Right cardiac atrium (tissue), 5 donors: ENCODE measurements around the gene RGS9. TPM values are rescaled to one million over a fixed set of nuclear protein-coding genes. Genes with fewer than 3 reads are reported as not detected.

Experiments used
- ATAC-seq, 2 donors: fragments of 200-7000 bp; cut with Tn5 transposase; one replicate each; pipeline versions ENCODE4 v1.8.0 to v1.9.1; 2020; ENCODE audit warnings: moderate library complexity in 2 of 2, mild to moderate bottlenecking in 1 of 2
- DNase-seq, 3 donors: peaks; one replicate each; pipeline ENCODE4 v3.0.0-alpha.2; 2020
- H3K27ac ChIP-seq: one replicate; pipeline ENCODE4 v1.5.1; 2013; ENCODE audit warnings: mild to moderate bottlenecking, low read length, control low read depth, moderate library complexity
- H3K27me3 ChIP-seq: one replicate; pipeline ENCODE4 v1.6.1; 2013; ENCODE audit not compliant: control insufficient read depth, insufficient read depth
- H3K4me1 ChIP-seq: one replicate; pipeline ENCODE4 v1.6.1; 2013; ENCODE audit warnings: low read length; ENCODE audit not compliant: control insufficient read depth, insufficient read depth
- H3K4me3 ChIP-seq: one replicate; pipeline ENCODE4 v1.5.1; 2013; ENCODE audit warnings: low read length, control low read depth
- H3K9me3 ChIP-seq: one replicate; pipeline ENCODE4 v1.6.1; 2013; ENCODE audit warnings: low read length; ENCODE audit not compliant: control insufficient read depth
- WGBS: extraction: QIAGEN DNeasy Blood & Tissue Kit; methylation state at CpG from one replicate; pipeline ENCODE4 v1.1.7; 2013; 5-methylcytosine and 5-hydroxymethylcytosine counted together
- intact Hi-C, 4 donors: fragments of 100-400 bp; cut with DNase I; formaldehyde crosslinking; loops; one replicate each; pipeline versions ENCODE4 v1.11.0 to v1.14.0; 2022 to 2023
- polyA plus RNA-seq: library from polyadenylated mRNA; stranded (reverse); fragments of 200-250 nt; gene quantifications from one replicate; pipeline ENCODE4 v1.2.3, GENCODE V29; 2013
- total RNA-seq, 4 donors: library from RNA; stranded (reverse); fragmentation: NEBNext Ultra II Directional; extraction: Animal tissue kit (Norgen Biotek cat#: 25700); gene quantifications; one replicate each; pipeline ENCODE4 v1.2.1, GENCODE V29; 2021
- donor health status: healthy with polysubstance abuse.
- donor health status: DM: no; HTN: yes; CAD: no.
- donor health status: DM: no; HTN: no; CAD: no.
- donor health status: DM: no; HTN: yes; CAD: no; lungs with severe emphysema.
- donor health status: DM: yes; HTN: yes; CAD: no.

RGS9 gene
- total and polyA plus RNA-seq, 5 donors = 4.2 to 15.1 (median 7.9) TPM

- H3K9me3 ChIP-seq = no peaks in the 10 kb centered on the region
- no peak overlapping the region for H3K27ac ChIP-seq
- DNase-seq = peak; percentile 88 to 97 (median 96)
- intact Hi-C loops = loop anchor here in 2 of 4 donors (2.0 to 10.0 kb wide), 2 partner anchors 22 to 126 kb away; no protein-coding TSS in a partner anchor
- peak; percentile 95 for ATAC-seq
- H3K4me1 ChIP-seq = no peaks in the 10 kb centered on the region
- 4% methylated on average over 50 of the region's 50 CpGs for WGBS
- peak overlapping the region; percentile 73 for H3K4me3 ChIP-seq
- H3K27me3 ChIP-seq = no peaks in the 10 kb centered on the region
Measured at GRCh38 chr17:65100316-65101140, 36.6 kb upstream of the RGS9 start.

- no peak overlapping the region for H3K4me3 ChIP-seq
- H3K27me3 ChIP-seq = no peaks in the 10 kb centered on the region
- H3K27ac ChIP-seq = no peak overlapping the region
- no peaks in the 10 kb centered on the region for H3K9me3 ChIP-seq
- ATAC-seq (no peak), DNase-seq (no peak)
- H3K4me1 ChIP-seq = peaks cover 2% of the 10 kb centered on the region
- 73% methylated on average over 6 of the region's 6 CpGs for WGBS
- intact Hi-C loops = loop anchor here in 2 of 4 donors (2.0 to 10.0 kb wide), 2 partner anchors 21 to 127 kb away; no protein-coding TSS in a partner anchor
Measured at GRCh38 chr17:65101371-65101770, 35.8 kb upstream of the RGS9 start.

- no peaks in the 10 kb centered on the region for H3K27me3 ChIP-seq
- no peaks in the 10 kb centered on the region for H3K9me3 ChIP-seq
- no peak overlapping the region for H3K27ac ChIP-seq
- 88% methylated on average over 5 of the region's 5 CpGs for WGBS
- DNase-seq (no peak), ATAC-seq (no peak)
- intact Hi-C loops = loop anchor here in 2 of 4 donors (10.0 kb wide), 1 partner anchor 127 kb away; no protein-coding TSS in a partner anchor
- H3K4me3 ChIP-seq = no peak overlapping the region
- H3K4me1 ChIP-seq = peaks cover 3% of the 10 kb centered on the region
Measured at GRCh38 chr17:65102235-65102634, 34.9 kb upstream of the RGS9 start.

GRCh38 chr17:65102788-65103187 lies 34.4 kb upstream of the RGS9 start:
- WGBS = 72% methylated on average over 5 of the region's 5 CpGs
- intact Hi-C loops = loop anchor here in 2 of 4 donors (10.0 kb wide), 1 partner anchor 128 kb away; no protein-coding TSS in a partner anchor
- Histone ChIP-seq H3K4me3 (no peak overlapping the region), H3K4me1 (peaks cover 3% of the 10 kb centered on the region), H3K27me3 (no peaks in the 10 kb centered on the region), H3K27ac (no peak overlapping the region), H3K9me3 (no peaks in the 10 kb centered on the region)
- DNase-seq = no peak
- no peak for ATAC-seq

GRCh38 chr17:65103431-65103830 lies 33.7 kb upstream of the RGS9 start:
- WGBS = 66% methylated on average over 3 of the region's 3 CpGs
- H3K4me3 ChIP-seq = no peak overlapping the region
- DNase-seq (no peak), ATAC-seq (no peak)
- no peak overlapping the region for H3K27ac ChIP-seq
- no peaks in the 10 kb centered on the region for H3K27me3 ChIP-seq
- peaks cover 3% of the 10 kb centered on the region for H3K4me1 ChIP-seq
- intact Hi-C loops = loop anchor here in 2 of 4 donors (10.0 kb wide), 1 partner anchor 129 kb away; no protein-coding TSS in a partner anchor
- H3K9me3 ChIP-seq = no peaks in the 10 kb centered on the region

GRCh38 chr17:65103896-65104295 lies 33.3 kb upstream of the RGS9 start:
- H3K9me3 ChIP-seq = no peaks in the 10 kb centered on the region
- ATAC-seq (no peak), DNase-seq (no peak)
- 84% methylated on average over 5 of the region's 5 CpGs for WGBS
- no peaks in the 10 kb centered on the region for H3K27me3 ChIP-seq
- H3K4me3 ChIP-seq = no peak overlapping the region
- intact Hi-C loops = loop anchor here in 2 of 4 donors (10.0 kb wide), 1 partner anchor 129 kb away; no protein-coding TSS in a partner anchor
- no peak overlapping the region for H3K27ac ChIP-seq
- peaks cover 3% of the 10 kb centered on the region for H3K4me1 ChIP-seq

GRCh38 chr17:65104541-65104940 lies 32.6 kb upstream of the RGS9 start:
- no peak for DNase-seq

GRCh38 chr17:65104973-65105372 lies 32.2 kb upstream of the RGS9 start:
- intact Hi-C loops = loop anchor here in 2 of 4 donors (10.0 kb wide), 1 partner anchor 130 kb away; no protein-coding TSS in a partner anchor
- Histone ChIP-seq H3K27ac (no peak overlapping the region), H3K4me3 (no peak overlapping the region), H3K9me3 (no peaks in the 10 kb centered on the region), H3K4me1 (peaks cover 3% of the 10 kb centered on the region), H3K27me3 (no peaks in the 10 kb centered on the region)
- no peak for ATAC-seq
- DNase-seq = no peak
- WGBS = 58% methylated on average over 6 of the region's 6 CpGs

More at GRCh38 chr17:65104541-65104940, 32.6 kb upstream of the RGS9 start:
- intact Hi-C loops = loop anchor here in 2 of 4 donors (10.0 kb wide), 1 partner anchor 130 kb away; no protein-coding TSS in a partner anchor
- no peak for ATAC-seq
- Histone ChIP-seq H3K27ac (no peak overlapping the region), H3K4me3 (no peak overlapping the region), H3K27me3 (no peaks in the 10 kb centered on the region), H3K9me3 (no peaks in the 10 kb centered on the region), H3K4me1 (peaks cover 3% of the 10 kb centered on the region)

- WGBS = 90% methylated on average over 6 of the region's 6 CpGs
- Histone ChIP-seq H3K27ac (no peak overlapping the region), H3K4me1 (peaks cover 3% of the 10 kb centered on the region), H3K27me3 (no peaks in the 10 kb centered on the region), H3K4me3 (no peak overlapping the region), H3K9me3 (no peaks in the 10 kb centered on the region)
- no peak for DNase-seq
- no peak for ATAC-seq
- intact Hi-C loops = loop anchor here in 2 of 4 donors (10.0 kb wide), 1 partner anchor 133 kb away; no protein-coding TSS in a partner anchor
Measured at GRCh38 chr17:65108152-65108551, 29.0 kb upstream of the RGS9 start.

- H3K4me1 ChIP-seq = peaks cover 3% of the 10 kb centered on the region
- intact Hi-C loops = loop anchor here in 2 of 4 donors (10.0 kb wide), 1 partner anchor 135 kb away; no protein-coding TSS in a partner anchor
- WGBS = 40% methylated on average over 6 of the region's 6 CpGs
- no peaks in the 10 kb centered on the region for H3K27me3 ChIP-seq
- ATAC-seq = no peak
- H3K9me3 ChIP-seq = no peaks in the 10 kb centered on the region
- H3K27ac ChIP-seq = no peak overlapping the region
- H3K4me3 ChIP-seq = no peak overlapping the region
- DNase-seq = no peak
Measured at GRCh38 chr17:65109543-65109942, 27.6 kb upstream of the RGS9 start.
